Prostate gland (tissue), 2 donors: ENCODE measurements around the gene SERPINH1.

Experiments used
- POLR2A ChIP-seq: fragments of 450-650 bp; IDR thresholded peaks from one replicate; pipeline ENCODE4 v1.6.1; 2016; ENCODE audit warnings: antibody characterized with exemption, mild to moderate bottlenecking
- TF ChIP-seq, protein P1 (sequence below), 4 experiments: fragments of 200-600 bp in 2 of 4; fragments of 450-650 bp in 2 of 4; sonication (generic) in 2 of 4; IDR thresholded peaks; 1 replicate in 3 of 4; 2 replicates in 1 of 4; pipeline ENCODE4 v1.5.1; 2016 to 2019; ENCODE audit warnings: antibody characterized with exemption in 4 of 4, mild to moderate bottlenecking in 2 of 4, moderate library complexity in 2 of 4

DNA sequence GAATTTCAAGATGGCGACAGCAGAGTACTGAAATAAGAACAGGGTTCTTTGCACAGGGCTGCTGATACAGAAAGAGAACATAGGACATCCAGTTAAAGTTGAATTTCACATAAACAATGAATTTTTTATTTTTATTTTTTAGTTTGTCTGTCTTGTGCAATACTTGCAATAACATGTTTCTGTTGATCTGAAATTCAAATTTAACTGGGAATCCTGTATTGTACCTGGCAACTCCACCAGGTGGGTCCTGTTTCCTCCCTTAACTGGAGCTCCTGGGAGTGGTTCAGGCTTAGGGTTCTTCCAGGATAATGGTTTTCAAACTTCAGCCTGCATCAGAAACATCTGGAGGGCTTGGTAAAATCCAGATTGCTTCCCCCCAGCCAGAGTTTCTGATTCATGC lies 14.9 kb upstream of the SERPINH1 start:
- TF ChIP-seq, protein P1, sequence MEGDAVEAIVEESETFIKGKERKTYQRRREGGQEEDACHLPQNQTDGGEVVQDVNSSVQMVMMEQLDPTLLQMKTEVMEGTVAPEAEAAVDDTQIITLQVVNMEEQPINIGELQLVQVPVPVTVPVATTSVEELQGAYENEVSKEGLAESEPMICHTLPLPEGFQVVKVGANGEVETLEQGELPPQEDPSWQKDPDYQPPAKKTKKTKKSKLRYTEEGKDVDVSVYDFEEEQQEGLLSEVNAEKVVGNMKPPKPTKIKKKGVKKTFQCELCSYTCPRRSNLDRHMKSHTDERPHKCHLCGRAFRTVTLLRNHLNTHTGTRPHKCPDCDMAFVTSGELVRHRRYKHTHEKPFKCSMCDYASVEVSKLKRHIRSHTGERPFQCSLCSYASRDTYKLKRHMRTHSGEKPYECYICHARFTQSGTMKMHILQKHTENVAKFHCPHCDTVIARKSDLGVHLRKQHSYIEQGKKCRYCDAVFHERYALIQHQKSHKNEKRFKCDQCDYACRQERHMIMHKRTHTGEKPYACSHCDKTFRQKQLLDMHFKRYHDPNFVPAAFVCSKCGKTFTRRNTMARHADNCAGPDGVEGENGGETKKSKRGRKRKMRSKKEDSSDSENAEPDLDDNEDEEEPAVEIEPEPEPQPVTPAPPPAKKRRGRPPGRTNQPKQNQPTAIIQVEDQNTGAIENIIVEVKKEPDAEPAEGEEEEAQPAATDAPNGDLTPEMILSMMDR (IDR thresholded peaks at IDR 0.05): no peak
- no peak for TF ChIP-seq POLR2A
